Camera-type eye (tissue), 1 donor: ENCODE data around the gene ZNF335. TPM values are rescaled to one million over a fixed set of nuclear protein-coding genes. Genes with fewer than 3 reads are reported as not detected.

ENCODE experiments used
- total RNA-seq: library from RNA; depleted of rRNA; stranded (reverse); fragments of >200 nt; gene quantifications from one replicate; pipeline ENCODE4 v1.2.3, GENCODE V29; 2014

Gene ZNF335, protein sequence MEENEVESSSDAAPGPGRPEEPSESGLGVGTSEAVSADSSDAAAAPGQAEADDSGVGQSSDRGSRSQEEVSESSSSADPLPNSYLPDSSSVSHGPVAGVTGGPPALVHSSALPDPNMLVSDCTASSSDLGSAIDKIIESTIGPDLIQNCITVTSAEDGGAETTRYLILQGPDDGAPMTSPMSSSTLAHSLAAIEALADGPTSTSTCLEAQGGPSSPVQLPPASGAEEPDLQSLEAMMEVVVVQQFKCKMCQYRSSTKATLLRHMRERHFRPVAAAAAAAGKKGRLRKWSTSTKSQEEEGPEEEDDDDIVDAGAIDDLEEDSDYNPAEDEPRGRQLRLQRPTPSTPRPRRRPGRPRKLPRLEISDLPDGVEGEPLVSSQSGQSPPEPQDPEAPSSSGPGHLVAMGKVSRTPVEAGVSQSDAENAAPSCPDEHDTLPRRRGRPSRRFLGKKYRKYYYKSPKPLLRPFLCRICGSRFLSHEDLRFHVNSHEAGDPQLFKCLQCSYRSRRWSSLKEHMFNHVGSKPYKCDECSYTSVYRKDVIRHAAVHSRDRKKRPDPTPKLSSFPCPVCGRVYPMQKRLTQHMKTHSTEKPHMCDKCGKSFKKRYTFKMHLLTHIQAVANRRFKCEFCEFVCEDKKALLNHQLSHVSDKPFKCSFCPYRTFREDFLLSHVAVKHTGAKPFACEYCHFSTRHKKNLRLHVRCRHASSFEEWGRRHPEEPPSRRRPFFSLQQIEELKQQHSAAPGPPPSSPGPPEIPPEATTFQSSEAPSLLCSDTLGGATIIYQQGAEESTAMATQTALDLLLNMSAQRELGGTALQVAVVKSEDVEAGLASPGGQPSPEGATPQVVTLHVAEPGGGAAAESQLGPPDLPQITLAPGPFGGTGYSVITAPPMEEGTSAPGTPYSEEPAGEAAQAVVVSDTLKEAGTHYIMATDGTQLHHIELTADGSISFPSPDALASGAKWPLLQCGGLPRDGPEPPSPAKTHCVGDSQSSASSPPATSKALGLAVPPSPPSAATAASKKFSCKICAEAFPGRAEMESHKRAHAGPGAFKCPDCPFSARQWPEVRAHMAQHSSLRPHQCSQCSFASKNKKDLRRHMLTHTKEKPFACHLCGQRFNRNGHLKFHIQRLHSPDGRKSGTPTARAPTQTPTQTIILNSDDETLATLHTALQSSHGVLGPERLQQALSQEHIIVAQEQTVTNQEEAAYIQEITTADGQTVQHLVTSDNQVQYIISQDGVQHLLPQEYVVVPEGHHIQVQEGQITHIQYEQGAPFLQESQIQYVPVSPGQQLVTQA (N-terminal part only)
- total RNA-seq = 21.8 TPM

GRCh38 chr20:45971675-45972499 is at the start of gene ZNF335:
ZNF335 (minus strand) TSS chr20:45972203; CDS start chr20:45971410, 793 bp downstream.

DNA sequence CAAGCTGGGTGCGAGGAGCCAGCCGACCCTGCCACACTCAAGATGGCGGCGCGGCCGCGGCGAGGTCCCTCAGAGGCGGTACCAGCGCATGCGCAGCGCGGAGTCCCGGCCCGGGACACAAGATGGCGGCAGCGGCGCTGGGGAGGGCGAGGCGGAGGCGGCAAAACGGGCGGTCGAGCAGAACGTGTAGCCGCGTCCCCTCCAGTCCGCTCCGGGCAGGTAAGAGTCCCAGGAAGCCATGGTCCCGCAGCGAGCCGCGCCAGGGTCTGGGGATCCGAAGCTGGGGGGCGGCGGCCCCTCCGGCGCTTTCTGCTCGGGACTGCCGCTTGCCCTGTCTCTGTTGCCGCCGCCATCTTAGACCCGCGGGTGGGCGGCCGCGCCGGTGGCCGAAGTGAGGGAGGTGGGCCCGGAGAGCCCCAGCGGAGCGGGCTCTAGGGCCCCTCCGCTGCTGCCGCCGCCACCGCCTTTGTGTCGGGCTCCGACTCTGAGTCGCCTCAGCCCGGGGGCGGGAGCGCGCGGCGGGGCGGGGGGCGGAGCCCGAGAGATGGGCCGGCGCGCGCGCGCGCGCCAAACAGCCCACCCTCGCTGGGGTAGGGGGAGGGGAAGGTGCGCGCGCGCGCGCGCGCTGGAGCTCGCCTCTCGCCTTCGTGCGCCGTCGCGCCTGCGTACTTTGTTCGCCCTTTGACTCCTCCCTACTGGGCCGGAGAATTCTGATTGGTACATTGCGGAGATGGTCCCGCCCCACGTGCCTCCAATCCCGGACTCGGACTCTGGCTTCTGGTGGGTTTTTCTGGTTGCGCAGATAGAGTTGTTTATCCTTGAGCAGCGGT is 37.2 kb downstream of the ZNF335 start, which contains the start of gene PCIF1:
TSS of gene PCIF1 (plus strand) at position 98 of the 830 bp plus-strand sequence. CDS start 4,317 bp downstream, outside the sequence.

DNA sequence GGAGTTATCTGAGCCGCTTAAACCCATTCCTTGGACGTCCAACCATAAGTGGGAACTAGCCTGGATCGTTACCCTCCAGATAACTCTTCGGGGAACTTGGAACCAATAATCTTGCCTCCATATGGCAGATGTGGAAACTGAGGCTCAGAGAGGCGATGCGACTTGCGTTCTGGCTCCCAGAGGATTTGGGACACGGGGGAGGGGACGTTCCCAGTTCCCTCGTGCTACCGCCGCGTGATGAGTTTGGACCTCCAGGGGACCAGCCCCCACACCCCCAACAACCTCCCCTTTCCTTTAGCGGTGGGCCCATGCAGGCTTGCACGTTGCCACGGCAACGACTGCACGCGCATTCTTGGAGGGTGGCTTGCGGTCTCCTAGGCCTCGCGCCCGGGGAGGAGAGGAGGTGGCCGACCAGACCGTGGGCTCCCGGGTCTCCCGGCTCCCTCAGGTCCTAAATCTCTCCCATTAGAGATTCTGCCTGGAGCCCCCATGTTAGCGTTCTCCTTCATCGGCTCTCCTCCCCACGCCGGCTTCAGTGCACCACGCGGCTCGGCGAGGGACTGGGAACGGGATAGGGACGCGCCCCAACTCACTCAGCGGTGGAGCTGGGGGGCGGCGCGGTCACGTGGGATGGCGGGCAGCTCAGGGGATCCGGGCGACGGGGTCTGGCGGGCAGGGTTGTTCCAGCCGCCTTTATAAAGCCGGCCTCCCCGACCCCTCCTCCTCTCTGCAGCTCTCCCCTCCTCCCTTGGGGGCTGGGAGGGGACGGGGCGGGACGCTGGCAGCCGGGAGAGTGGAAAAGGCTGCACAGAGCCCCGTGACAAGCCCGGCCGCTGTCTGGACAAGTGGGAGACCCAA is 60.3 kb downstream of the ZNF335 start, which contains the start of gene PLTP:
TSS of gene PLTP (minus strand) at position 670 of the 858 bp plus-strand sequence. CDS start 703 bp downstream, outside the sequence.

Other genes starting within 250 kb of the ZNF335 start
- not detected for gene SPINT4, start 249.9 kb downstream of the ZNF335 start, total RNA-seq
- not detected for gene WFDC3, start 180.3 kb downstream of the ZNF335 start, total RNA-seq
- gene DNTTIP1, start 180.2 kb downstream of the ZNF335 start, total RNA-seq = 17.8 TPM
- 15.3 TPM for gene UBE2C, start 159.6 kb downstream of the ZNF335 start, total RNA-seq
- gene TNNC2, start 144.9 kb downstream of the ZNF335 start, total RNA-seq = 93.6 TPM
- 86.1 TPM for gene SNX21, start 138.4 kb downstream of the ZNF335 start, total RNA-seq
- 36.1 TPM for gene ACOT8, start 114.8 kb downstream of the ZNF335 start, total RNA-seq
- gene ZSWIM3, start 114.6 kb downstream of the ZNF335 start, total RNA-seq = 16.2 TPM
- gene ZSWIM1, start 91.0 kb downstream of the ZNF335 start, total RNA-seq = 9.4 TPM
- 7.6 TPM for gene SPATA25, start 84.6 kb downstream of the ZNF335 start, total RNA-seq
- gene NEURL2, start 81.0 kb downstream of the ZNF335 start, total RNA-seq = 12.8 TPM
- 50.5 TPM for gene CTSA, start 80.9 kb downstream of the ZNF335 start, total RNA-seq
- gene PLTP, start 60.0 kb downstream of the ZNF335 start, total RNA-seq = 58.0 TPM
- 41.5 TPM for gene PCIF1, start 37.5 kb downstream of the ZNF335 start, total RNA-seq
- 2.5 TPM for gene MMP9, start 36.7 kb upstream of the ZNF335 start, total RNA-seq
- gene SLC12A5, start 57.0 kb upstream of the ZNF335 start, total RNA-seq = 31.2 TPM
- gene NCOA5, start 117.8 kb upstream of the ZNF335 start, total RNA-seq = 51.7 TPM
- gene CD40, start 146.1 kb upstream of the ZNF335 start, total RNA-seq = 3.1 TPM